HFF-Myc (cell line): ENCODE data around the gene RER1.

ENCODE experiments used
- DNase-seq: peaks from one replicate; pipeline ENCODE4 v3.0.0-alpha.2; 2011; ENCODE audit warnings: low read depth; ENCODE audit errors: extremely low read depth
- H3K4me3 ChIP-seq: replicated peaks from 2 replicates; pipeline ENCODE4 v1.5.1; 2011; ENCODE audit warnings: low read depth, mild to moderate bottlenecking, control low read depth, low read length
- TF ChIP-seq, protein P1 (sequence below): IDR thresholded peaks from 2 replicates; pipeline ENCODE4 v1.5.1; 2012; ENCODE audit warnings: mild to moderate bottlenecking, low read depth, low read length, control low read depth; ENCODE audit errors: missing control alignments

RER1 gene

DNA sequence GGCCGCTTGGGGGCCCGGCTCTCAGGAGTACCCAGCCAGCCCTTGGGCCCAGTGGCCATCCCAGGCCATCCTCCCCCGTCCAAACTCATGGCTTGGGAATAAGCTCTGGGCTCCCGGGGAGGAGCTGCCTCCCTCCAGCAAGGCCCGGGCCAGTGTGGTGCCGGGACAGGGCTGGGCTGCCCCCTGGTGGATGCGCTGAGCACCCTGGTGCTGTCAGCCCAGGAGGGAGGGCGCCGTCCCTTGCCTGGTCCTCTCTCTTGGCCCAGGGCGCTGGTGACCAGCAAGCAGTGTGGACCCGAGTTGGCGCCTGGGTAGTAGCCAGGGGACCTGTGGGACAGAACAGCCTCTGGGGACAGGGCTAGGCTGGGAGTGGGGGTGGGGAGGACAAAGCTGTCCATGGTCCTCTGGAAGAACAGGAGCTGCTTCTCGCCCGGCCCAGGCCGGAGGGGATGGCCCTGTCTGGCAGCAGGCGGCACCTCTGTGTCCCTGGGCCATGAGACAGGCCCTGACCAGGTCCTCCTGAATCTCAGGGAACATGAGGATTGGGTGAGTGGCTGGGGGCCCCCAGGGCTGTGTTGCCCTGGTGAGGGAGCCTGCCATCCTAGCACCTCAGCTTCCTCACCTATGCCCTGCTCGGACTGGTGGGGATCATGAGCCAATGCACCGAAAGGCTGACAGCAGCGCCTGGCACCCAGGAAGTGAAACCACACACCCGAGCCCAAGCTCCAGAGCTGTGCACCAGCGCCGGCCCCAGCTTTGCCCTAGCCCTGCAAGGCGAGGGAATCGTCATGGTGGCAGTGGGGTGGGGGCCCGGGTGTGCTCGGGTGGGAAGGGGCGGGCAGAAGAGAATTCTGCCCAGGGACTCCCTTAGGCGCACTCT lies 9.7 kb upstream of the RER1 start:
- H3K4me3 ChIP-seq: no peak overlapping the region
- TF ChIP-seq, protein P1, sequence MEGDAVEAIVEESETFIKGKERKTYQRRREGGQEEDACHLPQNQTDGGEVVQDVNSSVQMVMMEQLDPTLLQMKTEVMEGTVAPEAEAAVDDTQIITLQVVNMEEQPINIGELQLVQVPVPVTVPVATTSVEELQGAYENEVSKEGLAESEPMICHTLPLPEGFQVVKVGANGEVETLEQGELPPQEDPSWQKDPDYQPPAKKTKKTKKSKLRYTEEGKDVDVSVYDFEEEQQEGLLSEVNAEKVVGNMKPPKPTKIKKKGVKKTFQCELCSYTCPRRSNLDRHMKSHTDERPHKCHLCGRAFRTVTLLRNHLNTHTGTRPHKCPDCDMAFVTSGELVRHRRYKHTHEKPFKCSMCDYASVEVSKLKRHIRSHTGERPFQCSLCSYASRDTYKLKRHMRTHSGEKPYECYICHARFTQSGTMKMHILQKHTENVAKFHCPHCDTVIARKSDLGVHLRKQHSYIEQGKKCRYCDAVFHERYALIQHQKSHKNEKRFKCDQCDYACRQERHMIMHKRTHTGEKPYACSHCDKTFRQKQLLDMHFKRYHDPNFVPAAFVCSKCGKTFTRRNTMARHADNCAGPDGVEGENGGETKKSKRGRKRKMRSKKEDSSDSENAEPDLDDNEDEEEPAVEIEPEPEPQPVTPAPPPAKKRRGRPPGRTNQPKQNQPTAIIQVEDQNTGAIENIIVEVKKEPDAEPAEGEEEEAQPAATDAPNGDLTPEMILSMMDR: peak; percentile 89
- peak; percentile 29 for DNase-seq

DNA sequence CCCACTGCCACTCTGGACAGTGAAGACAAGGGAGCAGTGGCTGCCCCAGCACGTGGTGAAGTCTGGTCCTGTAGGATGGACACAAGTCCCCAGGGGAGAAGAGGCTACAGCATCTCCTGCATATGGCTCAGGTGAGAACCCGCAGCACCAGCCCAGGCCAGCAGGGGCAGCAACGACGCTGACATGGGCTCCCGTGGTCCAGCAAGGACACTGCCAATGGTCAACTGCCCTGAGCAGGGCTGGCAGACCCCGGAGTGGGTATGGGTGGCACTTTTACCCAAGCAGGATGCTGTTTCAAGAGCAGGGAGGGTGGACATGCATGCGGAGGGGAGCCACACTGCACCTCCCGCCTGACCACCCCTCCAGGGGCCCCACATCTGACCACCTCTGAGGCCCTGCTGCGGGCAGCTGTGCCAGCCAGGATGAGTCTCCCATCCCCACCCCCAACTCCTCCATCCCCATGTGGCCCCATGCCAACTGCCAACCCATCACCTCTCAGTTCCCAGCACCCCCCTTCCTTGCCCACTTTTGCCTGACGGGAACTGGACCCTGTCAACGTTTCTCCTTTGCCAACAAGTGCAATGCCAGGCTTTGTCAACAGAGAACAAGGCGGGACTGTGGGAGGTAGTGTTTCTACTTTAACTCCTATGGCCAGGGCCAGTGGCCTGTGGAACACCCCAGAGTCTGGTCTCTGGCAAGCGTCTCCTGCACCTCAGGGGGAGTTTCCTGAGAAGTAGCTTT lies 8.8 kb upstream of the RER1 start:
- no peak overlapping the region for H3K4me3 ChIP-seq
- TF ChIP-seq, protein P1: peak; percentile 54
- DNase-seq: no peak

DNA sequence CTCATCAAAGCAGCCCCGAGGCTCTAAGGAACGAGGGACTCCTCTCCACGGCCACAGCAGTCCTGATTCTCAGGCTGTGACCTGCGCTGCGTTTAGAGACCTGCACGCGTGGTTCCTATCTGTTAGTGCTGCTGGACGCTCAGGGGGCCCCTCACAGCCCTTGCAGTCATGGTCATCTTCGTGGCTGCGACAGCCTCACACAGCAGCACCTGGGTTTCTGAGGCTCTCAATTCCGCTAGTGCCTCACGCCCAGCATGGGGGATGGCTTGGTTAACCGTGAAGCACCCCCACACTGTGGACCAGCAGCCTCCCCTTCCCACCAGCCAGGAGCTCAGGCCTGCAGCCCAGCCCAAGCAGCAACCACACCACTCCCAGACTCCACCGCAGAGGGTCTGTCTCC lies 8.1 kb upstream of the RER1 start:
- TF ChIP-seq, protein P1: no peak
- no peak for DNase-seq

DNA sequence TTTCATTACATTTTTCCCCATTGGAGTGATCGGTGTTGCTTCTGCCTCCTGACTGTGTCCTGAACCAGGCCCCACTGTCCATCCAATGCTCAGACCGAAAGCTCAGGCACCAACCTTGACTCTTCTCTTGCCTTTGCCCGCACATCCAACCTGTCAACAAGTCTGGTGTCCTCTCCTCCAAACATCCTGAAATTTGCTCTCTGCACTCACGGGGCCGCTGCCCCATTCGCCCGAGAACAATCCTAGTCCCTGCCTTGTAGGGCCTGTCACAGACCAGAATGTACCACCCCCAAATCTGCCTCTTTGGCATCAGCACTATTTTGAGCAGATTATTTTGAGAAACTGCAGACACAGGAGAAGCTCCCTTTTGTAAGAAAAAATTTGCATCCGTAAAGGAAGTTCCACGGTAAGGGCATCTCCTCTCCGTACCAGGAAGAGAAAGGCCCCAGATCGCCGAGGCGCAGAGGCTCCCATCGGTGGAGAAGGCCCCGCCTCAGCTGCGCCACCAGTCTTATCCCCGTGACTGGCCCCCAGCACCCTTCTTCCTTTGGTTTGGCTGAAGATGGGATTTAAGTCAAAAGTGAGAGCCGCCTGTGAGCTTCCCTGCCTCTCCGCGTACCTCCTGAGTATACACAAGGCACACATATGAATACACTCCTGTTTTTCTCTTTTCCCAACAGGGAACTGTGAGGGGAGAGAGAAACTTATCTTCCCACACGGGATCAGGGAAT lies 7.3 kb upstream of the RER1 start:
- TF ChIP-seq, protein P1: no peak
- no peak for DNase-seq
- H3K4me3 ChIP-seq: no peak overlapping the region

More for the DNA sequence above, 8.1 kb upstream of the RER1 start:
- H3K4me3 ChIP-seq: no peak overlapping the region

DNA sequence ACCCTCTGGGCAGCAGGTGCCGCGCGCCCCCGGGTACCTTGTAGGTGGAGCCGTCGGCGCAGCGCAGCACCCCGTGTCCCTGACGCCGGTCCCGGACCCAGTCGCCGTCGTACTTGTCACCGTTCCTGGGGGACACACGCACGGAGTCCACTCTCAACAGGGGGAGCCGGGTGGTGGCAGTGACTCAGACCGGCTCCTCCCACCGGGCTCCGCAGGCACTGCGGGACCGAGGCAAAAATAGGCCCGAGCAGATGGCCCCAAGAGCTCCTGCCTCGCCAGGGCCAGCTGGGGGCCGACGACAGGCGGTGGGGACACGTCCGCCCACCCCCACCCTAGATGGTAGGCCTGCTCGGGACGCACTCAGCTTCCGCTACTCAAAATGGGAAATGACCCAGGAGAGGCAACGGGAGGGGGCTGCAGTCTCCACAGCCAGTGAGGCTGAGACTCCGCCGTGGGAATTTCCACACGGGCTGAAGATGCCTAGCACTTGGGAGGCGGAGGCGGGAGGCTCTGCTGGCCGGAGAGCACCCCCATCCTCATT lies 6.6 kb upstream of the RER1 start:
- TF ChIP-seq, protein P1: no peak
- no peak overlapping the region for H3K4me3 ChIP-seq
- no peak for DNase-seq

DNA sequence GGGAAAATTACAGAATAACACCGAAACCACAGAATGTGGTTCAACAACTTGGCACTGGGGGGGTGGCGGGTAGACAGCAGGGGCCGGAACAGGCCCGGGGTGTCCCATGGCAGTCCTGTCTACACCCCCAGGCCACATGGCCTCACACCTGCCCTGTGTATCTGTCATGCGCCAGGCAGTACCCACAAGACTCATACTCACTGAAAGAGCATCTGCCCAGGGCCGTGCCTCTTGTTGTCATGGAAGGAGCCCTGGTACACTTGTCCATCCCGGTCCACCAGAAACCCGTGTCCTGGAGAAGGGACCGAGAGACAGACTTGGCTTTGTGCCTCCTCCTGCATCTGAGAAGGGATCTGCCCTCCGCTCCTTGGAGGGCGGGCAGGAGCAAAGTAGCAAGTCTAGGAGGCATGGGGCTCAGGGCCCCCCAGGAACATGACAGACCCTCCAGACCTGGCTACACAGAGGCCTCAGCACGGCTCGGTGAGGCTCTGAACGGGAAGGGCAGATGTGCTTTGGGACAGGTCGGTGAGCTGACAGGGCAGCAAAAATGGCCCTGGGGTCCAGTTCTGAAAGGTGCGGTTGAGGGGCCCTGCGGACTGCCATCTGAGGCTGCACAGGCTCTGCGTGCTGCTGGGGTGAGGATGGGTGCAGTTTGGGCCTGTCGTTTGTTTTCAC lies 5.9 kb upstream of the RER1 start:
- DNase-seq: no peak
- TF ChIP-seq, protein P1: no peak
- no peak overlapping the region for H3K4me3 ChIP-seq
